Glutamatergic neuron (in vitro differentiated cells): ENCODE data around the gene RAI1. TPM values are rescaled to one million over a fixed set of nuclear protein-coding genes. Genes with fewer than 3 reads are reported as not detected.
"Not testable (repeated sequence)": the region's sequence is repeated elsewhere in the genome, so short reads cannot be mapped to it uniquely, and the experiment has no call there.

Experiments
- DNase-seq: peaks from one replicate; pipeline ENCODE4 v3.0.0; 2022
- H3K27ac Mint-ChIP-seq: one replicate; pipeline ENCODE4 v1.8.0; 2020; ENCODE audit warnings: mild to moderate bottlenecking, mixed read lengths, inconsistent platforms; ENCODE audit not compliant: unreplicated experiment
- H3K27me3 Mint-ChIP-seq: one replicate; pipeline ENCODE4 v1.8.0; 2020; ENCODE audit warnings: mild to moderate bottlenecking, moderate library complexity, mixed read lengths, inconsistent platforms; ENCODE audit not compliant: unreplicated experiment
- H3K36me3 Mint-ChIP-seq: one replicate; pipeline ENCODE4 v1.8.0; 2020; ENCODE audit warnings: mild to moderate bottlenecking, mixed read lengths, inconsistent platforms; ENCODE audit not compliant: unreplicated experiment
- H3K4me1 Mint-ChIP-seq: one replicate; pipeline ENCODE4 v1.8.0; 2020; ENCODE audit warnings: mild to moderate bottlenecking, low read depth, mixed read lengths, inconsistent platforms; ENCODE audit not compliant: unreplicated experiment
- H3K4me3 Mint-ChIP-seq: one replicate; pipeline ENCODE4 v1.8.0; 2020; ENCODE audit warnings: mild to moderate bottlenecking, mixed read lengths, inconsistent platforms; ENCODE audit not compliant: unreplicated experiment
- H3K9me3 Mint-ChIP-seq: one replicate; pipeline ENCODE4 v1.8.0; 2020; ENCODE audit warnings: mild to moderate bottlenecking, moderate library complexity, mixed read lengths, inconsistent platforms; ENCODE audit not compliant: unreplicated experiment
- CTCF ChIP-seq: fragments of 200-600 bp; sonication (generic); IDR thresholded peaks from one replicate; pipeline ENCODE4 v1.5.0; 2021; ENCODE audit not compliant: partially characterized antibody, unreplicated experiment
- total RNA-seq: library from RNA; stranded (reverse); fragmentation: NEBNext Ultra II Directional; extraction: Animal tissue kit (Norgen Biotek cat#: 25700); gene quantifications from one replicate; pipeline ENCODE4 v1.2.1, GENCODE V29; 2021; ENCODE audit not compliant: unreplicated experiment

Gene RAI1
- total RNA-seq, 1 donor from 2014 or later = 70.2 TPM

- no peak overlapping the region for H3K4me3 Mint-ChIP-seq
- DNase-seq = no peak
- no peak for TF ChIP-seq CTCF
- peaks cover 6% of the 10 kb centered on the region for H3K9me3 Mint-ChIP-seq
- H3K27ac Mint-ChIP-seq = no peak overlapping the region
- peaks cover 5% of the 10 kb centered on the region for H3K36me3 Mint-ChIP-seq
- peaks cover 1% of the 10 kb centered on the region for H3K4me1 Mint-ChIP-seq
- peaks cover 11% of the 10 kb centered on the region for H3K27me3 Mint-ChIP-seq
Measured at GRCh38 chr17:17636272-17636885, 44.9 kb upstream of the RAI1 start.

- no peak for TF ChIP-seq CTCF
- peaks cover 3% of the 10 kb centered on the region for H3K4me1 Mint-ChIP-seq
- no peak for DNase-seq
- no peaks in the 10 kb centered on the region for H3K36me3 Mint-ChIP-seq
- H3K27ac Mint-ChIP-seq = no peak overlapping the region
- peaks cover 5% of the 10 kb centered on the region for H3K9me3 Mint-ChIP-seq
- H3K4me3 Mint-ChIP-seq = no peak overlapping the region
- peaks cover 8% of the 10 kb centered on the region for H3K27me3 Mint-ChIP-seq
Measured at GRCh38 chr17:17638467-17638866, 42.8 kb upstream of the RAI1 start.

GRCh38 chr17:17639661-17640270 is 41.5 kb upstream of the RAI1 start:
- H3K9me3 Mint-ChIP-seq, H3K27me3 Mint-ChIP-seq, H3K36me3 Mint-ChIP-seq, H3K4me1 Mint-ChIP-seq, H3K27ac Mint-ChIP-seq, DNase-seq, H3K4me3 Mint-ChIP-seq: not testable (repeated sequence)

- Mint-ChIP-seq H3K4me3 (no peak overlapping the region), H3K27me3 (peaks cover 4% of the 10 kb centered on the region), H3K9me3 (peaks cover 7% of the 10 kb centered on the region)
Measured at GRCh38 chr17:17641621-17642409, 39.4 kb upstream of the RAI1 start.

GRCh38 chr17:17645148-17645547 is 36.1 kb upstream of the RAI1 start:
- not testable (repeated sequence) for H3K27ac Mint-ChIP-seq, H3K9me3 Mint-ChIP-seq, H3K4me1 Mint-ChIP-seq, H3K36me3 Mint-ChIP-seq, H3K4me3 Mint-ChIP-seq, DNase-seq, H3K27me3 Mint-ChIP-seq

More at GRCh38 chr17:17641621-17642409, 39.4 kb upstream of the RAI1 start:
- H3K36me3 Mint-ChIP-seq = no peaks in the 10 kb centered on the region
- peak; percentile 85 for DNase-seq
- H3K4me1 Mint-ChIP-seq = peaks cover 2% of the 10 kb centered on the region
- H3K27ac Mint-ChIP-seq = no peak overlapping the region
- TF ChIP-seq CTCF = peak; percentile 93

- Mint-ChIP-seq H3K27me3 (peaks cover 6% of the 10 kb centered on the region), H3K36me3 (no peaks in the 10 kb centered on the region), H3K4me3 (no peak overlapping the region), H3K4me1 (peaks cover 2% of the 10 kb centered on the region), H3K27ac (no peak overlapping the region), H3K9me3 (peaks cover 2% of the 10 kb centered on the region)
- no peak for DNase-seq
- no peak for TF ChIP-seq CTCF
Measured at GRCh38 chr17:17645961-17646360, 35.3 kb upstream of the RAI1 start.
